GM06990 (cell line): ENCODE measurements around the gene MOGAT3.

Source experiments
- DNase-seq: peaks from one replicate; pipeline ENCODE4 v3.0.0-alpha.2; 2011; ENCODE audit not compliant: insufficient read length; ENCODE audit errors: extremely low read depth
- H3K27me3 ChIP-seq: replicated peaks from 2 replicates; pipeline ENCODE4 v1.6.0; 2011; ENCODE audit warnings: low read length; ENCODE audit not compliant: control insufficient read depth, insufficient read depth
- H3K36me3 ChIP-seq: 2 replicates; pipeline ENCODE4 v1.5.1; 2011; ENCODE audit warnings: low read length; ENCODE audit not compliant: control insufficient read depth, insufficient read depth
- H3K4me3 ChIP-seq: replicated peaks from 2 replicates; pipeline ENCODE4 v1.5.1; 2011; ENCODE audit warnings: low read depth, mild to moderate bottlenecking, control low read depth, low read length
- TF ChIP-seq, protein P1 (sequence below): IDR thresholded peaks from 2 replicates; pipeline ENCODE4 v1.5.1; 2011; ENCODE audit warnings: low read length, control low read depth, mild to moderate bottlenecking, inconsistent platforms; ENCODE audit not compliant: insufficient read depth, poor library complexity, severe bottlenecking

MOGAT3 gene

DNA sequence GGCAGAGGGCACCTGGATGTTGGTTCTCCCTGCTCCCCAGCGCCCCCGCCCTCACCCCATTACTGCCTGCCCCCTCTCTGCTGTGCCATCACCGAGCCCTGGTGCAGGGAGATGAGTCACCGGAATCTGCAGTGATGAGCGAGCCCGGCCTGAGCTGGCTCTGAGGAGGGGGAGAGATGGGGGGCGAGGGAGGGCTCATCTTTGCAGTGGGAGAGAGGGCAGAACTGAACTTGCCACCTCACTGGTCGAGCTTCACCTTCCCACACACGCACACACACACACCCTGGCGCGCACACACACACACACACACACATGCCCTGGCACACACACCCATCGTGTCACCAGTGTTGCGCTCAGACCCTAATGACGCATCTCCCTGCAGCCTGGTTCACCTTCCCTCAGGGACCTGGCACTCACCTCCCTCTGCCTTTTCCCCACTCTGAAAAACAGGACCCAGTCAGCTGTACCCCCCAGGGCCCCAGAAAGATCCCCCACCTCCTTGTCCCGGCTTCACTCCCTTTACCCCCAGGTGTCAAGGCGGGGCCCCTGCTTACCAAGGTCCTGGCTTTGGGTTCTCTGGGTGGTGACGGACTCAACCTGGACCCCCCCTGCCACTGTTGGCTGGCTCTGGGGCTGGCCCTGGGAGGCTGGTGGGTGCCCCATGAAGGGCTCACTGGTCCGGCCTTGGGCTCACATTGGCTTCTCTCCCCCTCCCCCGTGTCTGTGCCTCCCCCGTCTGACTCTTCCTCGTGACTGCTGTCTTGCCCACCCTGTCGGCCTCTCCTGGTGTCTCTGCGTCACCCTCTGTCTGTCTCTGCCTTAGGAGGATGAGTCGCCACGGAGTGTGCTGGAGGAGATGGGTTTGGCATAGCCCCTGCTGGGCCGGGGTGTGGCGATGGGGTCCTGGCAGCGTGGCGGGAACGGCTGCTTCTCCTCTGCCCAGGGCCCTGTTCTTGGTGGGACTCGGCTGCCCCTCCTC is 40.9 kb downstream of the MOGAT3 start:
- Histone ChIP-seq H3K27me3 (no peaks in the 10 kb centered on the region; the same call in 1 of the 2 replicates), H3K4me3 (no peak overlapping the region), H3K36me3 (peaks cover 5% of the 10 kb centered on the region)
- DNase-seq = no peak
- TF ChIP-seq, protein P1, sequence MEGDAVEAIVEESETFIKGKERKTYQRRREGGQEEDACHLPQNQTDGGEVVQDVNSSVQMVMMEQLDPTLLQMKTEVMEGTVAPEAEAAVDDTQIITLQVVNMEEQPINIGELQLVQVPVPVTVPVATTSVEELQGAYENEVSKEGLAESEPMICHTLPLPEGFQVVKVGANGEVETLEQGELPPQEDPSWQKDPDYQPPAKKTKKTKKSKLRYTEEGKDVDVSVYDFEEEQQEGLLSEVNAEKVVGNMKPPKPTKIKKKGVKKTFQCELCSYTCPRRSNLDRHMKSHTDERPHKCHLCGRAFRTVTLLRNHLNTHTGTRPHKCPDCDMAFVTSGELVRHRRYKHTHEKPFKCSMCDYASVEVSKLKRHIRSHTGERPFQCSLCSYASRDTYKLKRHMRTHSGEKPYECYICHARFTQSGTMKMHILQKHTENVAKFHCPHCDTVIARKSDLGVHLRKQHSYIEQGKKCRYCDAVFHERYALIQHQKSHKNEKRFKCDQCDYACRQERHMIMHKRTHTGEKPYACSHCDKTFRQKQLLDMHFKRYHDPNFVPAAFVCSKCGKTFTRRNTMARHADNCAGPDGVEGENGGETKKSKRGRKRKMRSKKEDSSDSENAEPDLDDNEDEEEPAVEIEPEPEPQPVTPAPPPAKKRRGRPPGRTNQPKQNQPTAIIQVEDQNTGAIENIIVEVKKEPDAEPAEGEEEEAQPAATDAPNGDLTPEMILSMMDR = no peak

DNA sequence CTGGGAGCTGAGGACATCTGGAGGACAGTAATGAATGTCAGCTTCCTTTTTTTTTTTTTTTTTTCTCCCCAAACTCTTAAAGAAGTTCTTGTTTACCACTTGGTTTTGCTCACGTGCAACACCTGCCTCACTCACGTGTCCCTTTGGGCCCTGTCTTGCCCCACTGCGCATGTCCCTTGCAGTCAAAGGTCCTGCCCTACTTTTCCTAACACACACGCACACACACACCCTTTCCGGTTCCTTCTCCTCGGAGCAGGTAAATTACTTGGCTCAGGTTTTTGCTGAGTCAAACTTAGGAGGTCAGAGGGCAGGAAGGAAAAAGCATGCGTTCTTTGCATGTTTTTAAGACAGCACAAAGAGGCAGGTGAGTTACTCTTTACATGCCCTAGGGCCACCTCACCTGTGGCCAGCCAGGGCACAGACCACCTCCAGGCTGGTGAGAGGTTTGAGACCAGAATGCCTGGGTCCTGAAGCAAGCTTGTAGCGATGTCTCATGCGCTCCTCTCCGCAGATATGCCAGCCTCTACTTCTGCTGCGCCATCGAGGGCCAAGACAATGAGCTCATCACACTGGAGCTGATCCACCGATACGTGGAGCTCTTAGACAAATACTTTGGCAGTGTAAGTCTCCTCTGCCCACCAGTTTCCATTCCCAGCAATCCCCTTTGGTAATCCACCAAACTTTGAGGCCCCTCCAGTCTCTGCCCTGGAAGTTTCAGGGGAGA is 43.8 kb downstream of the MOGAT3 start:
- TF ChIP-seq, protein P1 = no peak
- H3K27me3 ChIP-seq = no peaks in the 10 kb centered on the region
- H3K4me3 ChIP-seq = no peak overlapping the region
- peaks cover 5% of the 10 kb centered on the region for H3K36me3 ChIP-seq
- no peak for DNase-seq

DNA sequence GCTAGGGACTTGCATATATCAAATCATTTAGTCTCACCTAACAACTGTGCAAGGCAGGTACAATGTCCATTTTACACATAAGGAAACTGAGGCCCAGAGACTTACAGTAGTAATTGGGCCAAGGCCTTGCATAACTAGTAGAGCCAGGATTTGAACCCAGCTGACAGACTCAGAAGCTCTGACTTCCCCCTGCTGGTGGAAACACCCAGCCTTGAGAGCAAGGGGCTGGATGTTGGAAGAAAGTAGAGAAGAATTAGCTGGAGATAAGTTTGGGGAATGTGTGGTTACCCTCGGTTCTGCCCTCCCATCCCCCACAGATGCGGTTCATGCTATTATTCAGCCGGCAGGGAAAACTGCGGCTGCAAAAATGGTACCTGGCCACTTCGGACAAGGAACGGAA is 44.6 kb downstream of the MOGAT3 start:
- TF ChIP-seq, protein P1 = no peak
- Histone ChIP-seq H3K4me3 (no peak overlapping the region), H3K27me3 (no peaks in the 10 kb centered on the region), H3K36me3 (peaks cover 5% of the 10 kb centered on the region)
- no peak for DNase-seq

- H3K27me3 ChIP-seq = no peaks in the 10 kb centered on the region
- peaks cover 5% of the 10 kb centered on the region for H3K36me3 ChIP-seq
- TF ChIP-seq, protein P1 = no peak
- DNase-seq = no peak
- H3K4me3 ChIP-seq = peak overlapping the region; percentile 92
Observed at GRCh38 chr7:101155303-101155702, 45.5 kb downstream of the MOGAT3 start.

- Histone ChIP-seq H3K4me3 (peak overlapping the region; percentile 92), H3K36me3 (peaks cover 5% of the 10 kb centered on the region), H3K27me3 (no peaks in the 10 kb centered on the region)
- DNase-seq = no peak
- TF ChIP-seq, protein P1 = no peak
Observed at GRCh38 chr7:101154693-101155102, 46.1 kb downstream of the MOGAT3 start.
